Inflammatory macrophage treated with lipopolysaccharide for 1 hour (primary cell): Measurements from ENCODE around the gene SCRN2.
A peak's percentile ranks its signal among the peaks of the same experiment; 100 is the strongest.

ENCODE experiments used
- DNase-seq, 2 donors: peaks; one replicate each; pipeline ENCODE4 v3.0.0-alpha.2; 2020 to 2022

The SCRN2 gene

GRCh38 chr17:47840742-47841487 is at the start of gene SCRN2:
SCRN2 (minus strand) TSS chr17:47841273; CDS start chr17:47840843, 430 bp downstream.
- DNase-seq: peak; percentile 72 to 94

GRCh38 chr17:47889734-47890529 is 48.9 kb upstream of the SCRN2 start:
- peak; percentile 57 to 88 for DNase-seq

DNA sequence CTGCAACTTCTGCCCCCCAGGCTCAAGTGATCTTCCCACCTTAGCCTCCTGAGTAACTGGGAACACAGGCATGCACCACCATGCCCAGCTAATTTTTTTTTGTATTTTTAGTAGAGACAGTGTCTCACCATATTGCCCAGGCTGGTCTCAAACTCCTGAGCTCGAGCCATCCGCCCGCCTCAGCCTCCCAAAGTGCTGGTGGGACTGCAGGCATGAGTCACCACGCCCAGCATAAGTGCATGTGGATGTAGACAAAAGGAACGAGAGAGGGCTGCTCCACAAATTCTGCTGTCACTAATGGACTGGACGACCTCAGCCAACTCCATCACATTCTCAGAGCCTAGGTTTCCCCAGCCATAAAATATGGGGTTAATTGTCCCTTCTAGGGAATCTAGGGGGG is 47.2 kb upstream of the SCRN2 start:
- no peak for DNase-seq

- DNase-seq: no peak
These were observed 44.0 kb upstream of the SCRN2 start for GRCh38 chr17:47884905-47885730.

DNA sequence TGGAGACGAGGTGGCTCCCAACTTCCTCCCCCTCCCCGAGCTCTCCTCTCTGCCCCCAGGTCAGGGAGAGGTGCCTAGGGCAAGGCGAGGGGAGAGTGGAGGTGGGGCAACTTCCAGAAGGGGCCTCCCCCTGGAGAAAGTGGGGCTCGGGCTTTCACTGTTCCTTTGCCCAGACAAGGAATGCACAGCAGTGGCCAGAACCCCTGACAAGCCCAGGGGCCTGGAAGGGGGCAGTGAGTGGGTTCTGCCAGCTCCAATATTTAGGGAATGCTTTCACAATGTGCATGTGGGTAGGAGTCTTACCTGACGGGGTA is 43.3 kb upstream of the SCRN2 start:
- no peak for DNase-seq

DNA sequence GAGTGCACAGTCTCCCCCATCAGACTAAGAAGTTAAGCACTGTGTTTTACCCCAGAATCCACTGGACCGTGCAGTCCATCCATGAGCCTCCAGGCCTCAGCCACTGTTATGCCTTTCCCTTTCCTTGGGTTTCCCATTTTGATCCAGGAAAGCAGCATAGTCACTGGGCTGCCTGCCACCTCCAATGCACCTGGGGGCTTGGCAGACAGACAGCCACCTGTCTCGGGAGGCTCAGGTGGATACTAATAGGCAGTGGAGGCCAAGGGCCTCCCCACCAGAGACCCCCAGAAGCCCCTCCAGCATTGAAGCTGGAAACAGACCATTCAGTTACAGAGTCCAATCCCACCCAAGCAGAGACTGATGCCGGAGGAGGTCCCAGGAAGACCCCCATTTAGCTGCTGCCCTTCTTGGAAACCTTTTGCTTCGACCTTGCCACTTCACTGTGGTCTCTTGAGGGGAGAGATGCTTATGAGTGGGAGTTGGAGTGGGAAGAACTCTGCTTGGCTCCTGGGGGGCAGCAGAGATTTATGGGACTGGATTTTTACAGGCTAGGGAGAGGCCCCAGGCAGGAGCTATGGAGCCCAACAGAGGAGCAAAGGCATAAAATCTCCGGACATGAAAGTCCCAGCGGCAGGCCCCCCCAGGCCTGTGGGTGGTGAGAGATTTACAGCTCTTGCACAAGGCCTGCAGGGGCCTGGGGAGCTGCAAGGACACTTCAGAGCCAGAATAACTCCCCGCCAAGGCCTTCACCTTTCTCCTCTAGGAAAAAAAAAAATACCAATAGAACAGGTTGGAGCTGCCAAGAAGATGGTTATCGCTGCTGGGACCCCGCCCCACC is 42.7 kb upstream of the SCRN2 start:
- DNase-seq: no peak

- no peak for DNase-seq
These were observed 41.9 kb upstream of the SCRN2 start for GRCh38 chr17:47882695-47883588.

- DNase-seq: peak; percentile 55 to 63
These were observed 41.2 kb upstream of the SCRN2 start for GRCh38 chr17:47882247-47882646.

DNA sequence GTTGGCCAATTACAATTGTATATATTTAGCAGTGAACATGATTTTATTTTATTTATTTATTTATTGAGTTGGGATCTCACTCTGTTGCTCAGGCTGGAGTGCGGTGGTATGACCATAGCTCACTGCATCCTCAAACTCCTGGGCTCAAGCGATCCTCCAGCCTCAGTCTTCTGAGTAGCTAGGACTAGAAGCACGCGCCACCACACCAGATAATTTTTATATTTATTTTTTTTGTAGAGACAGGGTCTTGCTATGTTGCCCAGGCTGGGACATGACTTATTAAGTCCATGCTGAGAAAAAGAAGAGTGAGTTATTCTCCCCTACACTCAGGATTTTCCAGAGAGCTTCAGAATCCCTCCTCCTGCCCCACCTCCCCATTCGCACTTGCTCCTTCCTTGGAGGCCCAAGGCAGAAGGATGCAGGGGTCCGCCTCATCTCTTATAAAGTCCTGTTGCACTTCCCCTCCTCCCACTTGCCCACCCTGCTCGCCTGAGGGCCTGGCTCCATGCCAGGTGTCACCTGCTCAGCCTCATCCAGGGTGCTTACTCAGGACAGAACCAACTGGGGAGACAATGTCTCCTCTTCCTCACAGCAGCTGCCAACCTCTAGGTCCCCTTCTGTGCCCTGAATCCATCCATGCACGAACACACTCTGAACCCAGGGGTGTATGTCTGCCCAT is 38.8 kb upstream of the SCRN2 start:
- DNase-seq: no peak

GRCh38 chr17:47879028-47879585 is 38.0 kb upstream of the SCRN2 start:
- no peak for DNase-seq

DNA sequence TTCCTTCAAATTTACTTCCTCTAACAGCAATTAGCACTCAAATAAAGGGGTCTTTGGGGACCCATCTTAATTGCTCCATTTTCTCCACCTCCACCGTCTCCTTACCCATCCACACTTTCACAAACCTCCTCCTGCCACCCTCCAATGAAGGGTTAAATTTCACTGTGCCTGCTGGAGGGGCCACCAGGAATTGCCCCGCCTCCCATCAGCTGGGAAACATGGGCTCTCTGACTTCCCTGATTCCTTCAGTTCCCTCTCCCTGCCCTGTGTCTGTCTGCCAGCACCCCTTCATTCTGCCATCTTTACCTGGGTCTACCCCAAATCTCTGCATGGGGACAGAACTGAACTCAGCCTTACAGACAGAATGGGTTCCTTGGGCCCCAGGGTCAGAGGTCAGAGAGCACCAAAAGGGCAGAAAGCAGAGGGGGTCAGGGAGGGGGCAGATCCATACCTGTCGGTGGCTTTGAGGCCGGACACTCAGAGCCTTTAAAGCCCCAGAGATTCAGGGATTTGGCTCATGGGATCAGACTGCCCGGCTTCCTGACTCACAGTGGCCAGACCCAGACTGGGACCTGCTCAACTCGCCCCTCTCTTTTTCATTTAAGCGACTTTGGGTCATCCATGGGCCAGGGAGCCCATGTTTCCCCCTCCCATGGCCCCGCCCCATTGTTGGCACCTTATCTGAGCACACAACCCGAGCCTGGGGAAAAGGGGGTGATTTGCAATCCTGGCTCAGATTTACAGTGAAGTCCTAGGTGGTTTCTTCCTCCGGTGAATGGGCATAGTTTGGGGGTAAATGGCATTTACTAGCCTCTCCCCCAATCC is 37.3 kb upstream of the SCRN2 start:
- no peak for DNase-seq

GRCh38 chr17:47877368-47878034 is 36.4 kb upstream of the SCRN2 start:
- DNase-seq: no peak

GRCh38 chr17:47875011-47875985 is 34.2 kb upstream of the SCRN2 start:
- DNase-seq: no peak

- DNase-seq: no peak
These were observed 32.4 kb upstream of the SCRN2 start for GRCh38 chr17:47873200-47874090.

DNA sequence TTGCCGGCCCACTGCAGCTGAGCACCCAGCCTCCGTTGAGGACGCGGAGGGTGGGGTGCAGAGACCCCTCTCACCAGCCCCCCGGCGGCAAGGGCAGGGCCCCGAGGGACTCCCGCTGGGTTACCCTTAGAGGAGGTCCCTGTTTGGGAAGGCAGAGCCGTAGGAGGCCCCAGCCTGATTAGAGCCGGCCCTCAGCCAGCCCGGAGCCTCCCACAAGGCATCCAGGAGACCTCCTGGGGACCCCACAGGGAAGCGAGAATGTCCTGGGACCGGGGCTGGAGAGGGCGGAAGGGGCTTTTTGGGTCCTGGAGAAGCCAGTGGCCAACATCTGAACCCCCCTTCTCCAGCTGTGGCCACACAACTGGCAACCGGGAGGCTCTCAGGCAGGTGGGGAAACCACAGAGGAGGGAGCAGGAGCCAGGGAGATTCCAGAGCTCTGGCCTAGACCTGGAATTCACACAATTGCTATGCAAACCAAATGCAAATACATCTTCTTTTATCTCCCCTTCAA is 31.6 kb upstream of the SCRN2 start:
- no peak for DNase-seq

GRCh38 chr17:47872019-47872650 is 31.1 kb upstream of the SCRN2 start:
- DNase-seq: no peak
